ENCODE measurements around the gene RHOB. TPM values are rescaled to one million over a fixed set of nuclear protein-coding genes. Genes with fewer than 3 reads are reported as not detected.

Gene RHOB
- total RNA-seq, 2 donors from 2014 or later = 77.5 to 165 TPM

- Histone ChIP-seq H3K36me3 (no peaks in the 10 kb centered on the region), H3K27me3 (no peaks in the 10 kb centered on the region), H3K27ac (peak overlapping the region; percentile 34), H3K4me1 (peaks cover 5% of the 10 kb centered on the region), H3K9me3 (no peaks in the 10 kb centered on the region), H3K9ac (ENCODE audit: low read depth in 2 of 2, low read length in 2 of 2) (peak overlapping the region in 1 of 2 donors; percentile 1), H3K4me3 (no peak overlapping the region)
- no peak for DNase-seq
- no peak for TF ChIP-seq CTCF (IDR thresholded peaks at IDR 0.05)
- intact Hi-C loops (cut with DNase I) = no loop called here
These were observed 7.4 kb upstream of the RHOB start for GRCh38 chr2:20439503-20439902.

GRCh38 chr2:20440001-20440560 is 6.8 kb upstream of the RHOB start:
- H3K4me1 ChIP-seq = peaks cover 5% of the 10 kb centered on the region
- no peak overlapping the region for H3K4me3 ChIP-seq
- no peak for TF ChIP-seq CTCF (IDR thresholded peaks at IDR 0.05)
- H3K9me3 ChIP-seq = no peaks in the 10 kb centered on the region
- H3K27me3 ChIP-seq = no peaks in the 10 kb centered on the region
- intact Hi-C loops (cut with DNase I) = no loop called here
- DNase-seq = no peak
- H3K36me3 ChIP-seq = no peaks in the 10 kb centered on the region
- no peak overlapping the region for H3K9ac ChIP-seq (ENCODE audit: low read depth in 2 of 2, low read length in 2 of 2)
- no peak overlapping the region for H3K27ac ChIP-seq

- intact Hi-C loops (cut with DNase I) = loop anchor here (2.0 kb wide), 1 partner anchor 195 kb away; no protein-coding TSS in a partner anchor
- peak; percentile 52 for DNase-seq
- peaks cover 5% of the 10 kb centered on the region for H3K4me1 ChIP-seq
These were observed 3.5 kb upstream of the RHOB start for GRCh38 chr2:20443276-20443920.

GRCh38 chr2:20444101-20444992 is 2.5 kb upstream of the RHOB start:
- intact Hi-C loops (cut with DNase I) = no loop called here
- no peaks in the 10 kb centered on the region for H3K4me1 ChIP-seq
- H3K27ac ChIP-seq = peak overlapping the region; percentile 63
- peak overlapping the region in 1 of 2 donors; percentile 34 for H3K9ac ChIP-seq (ENCODE audit: low read depth in 2 of 2, low read length in 2 of 2)
- no peaks in the 10 kb centered on the region for H3K9me3 ChIP-seq
- no peaks in the 10 kb centered on the region for H3K27me3 ChIP-seq
- DNase-seq = no peak
- H3K4me3 ChIP-seq = no peak overlapping the region
- no peak for TF ChIP-seq CTCF (IDR thresholded peaks at IDR 0.05)
- no peaks in the 10 kb centered on the region for H3K36me3 ChIP-seq

More at GRCh38 chr2:20443276-20443920, 3.5 kb upstream of the RHOB start:
- Histone ChIP-seq H3K27ac (peak overlapping the region; percentile 63), H3K36me3 (no peaks in the 10 kb centered on the region), H3K9ac (ENCODE audit: low read depth in 2 of 2, low read length in 2 of 2) (peak overlapping the region in 1 of 2 donors; percentile 26), H3K4me3 (no peak overlapping the region), H3K9me3 (no peaks in the 10 kb centered on the region), H3K27me3 (no peaks in the 10 kb centered on the region)
- peak; percentile 50 for TF ChIP-seq CTCF (IDR thresholded peaks at IDR 0.05)

Data from colonic mucosa (tissue), 4 donors.